ENCODE measurements around the gene SH3PXD2B.
A peak's percentile ranks its signal among the peaks of the same experiment; 100 is the strongest.
"Not testable (repeated sequence)": the region's sequence is repeated elsewhere in the genome, so short reads cannot be mapped to it uniquely, and the experiment has no call there.

The SH3PXD2B gene

GRCh38 chr5:172299916-172300439 is 154.3 kb downstream of the SH3PXD2B start:
- H3K4me3 ChIP-seq (ENCODE audit: control insufficient read depth, low read depth, low read length), result no peak overlapping the region
- DNase-seq (ENCODE audit: low read depth), result no peak
- TF ChIP-seq CTCF (IDR thresholded peaks at IDR 0.05; ENCODE audit: control insufficient read depth, insufficient read depth, low read depth, low read length, missing control alignments), result no peak

- H3K4me3 ChIP-seq (ENCODE audit: control insufficient read depth, low read depth, low read length), result no peak overlapping the region
- TF ChIP-seq CTCF (IDR thresholded peaks at IDR 0.05; ENCODE audit: control insufficient read depth, insufficient read depth, low read depth, low read length, missing control alignments), result no peak
- DNase-seq (ENCODE audit: low read depth), result no peak
Measured at GRCh38 chr5:172294831-172295230, 159.5 kb downstream of the SH3PXD2B start.

GRCh38 chr5:172293745-172294342 is 160.5 kb downstream of the SH3PXD2B start:
- H3K4me3 ChIP-seq (ENCODE audit: control insufficient read depth, low read depth, low read length), result no peak overlapping the region

GRCh38 chr5:172293054-172293744 is 161.1 kb downstream of the SH3PXD2B start:
- no peak overlapping the region for H3K4me3 ChIP-seq (ENCODE audit: control insufficient read depth, low read depth, low read length)
- DNase-seq (ENCODE audit: low read depth), result no peak
- TF ChIP-seq CTCF (IDR thresholded peaks at IDR 0.05; ENCODE audit: control insufficient read depth, insufficient read depth, low read depth, low read length, missing control alignments), result peak; percentile 89

More at GRCh38 chr5:172293745-172294342, 160.5 kb downstream of the SH3PXD2B start:
- DNase-seq (ENCODE audit: low read depth), result no peak
- no peak for TF ChIP-seq CTCF (IDR thresholded peaks at IDR 0.05; ENCODE audit: control insufficient read depth, insufficient read depth, low read depth, low read length, missing control alignments)

GRCh38 chr5:172291837-172292236 is 162.5 kb downstream of the SH3PXD2B start:
- not testable (repeated sequence) for DNase-seq (ENCODE audit: low read depth); H3K4me3 ChIP-seq (ENCODE audit: control insufficient read depth, low read depth, low read length)

GRCh38 chr5:172288465-172288864 is 165.9 kb downstream of the SH3PXD2B start:
- TF ChIP-seq CTCF (IDR thresholded peaks at IDR 0.05; ENCODE audit: control insufficient read depth, insufficient read depth, low read depth, low read length, missing control alignments), result no peak
- H3K4me3 ChIP-seq (ENCODE audit: control insufficient read depth, low read depth, low read length), result no peak overlapping the region
- no peak for DNase-seq (ENCODE audit: low read depth)

- not testable (repeated sequence) for H3K4me3 ChIP-seq (ENCODE audit: control insufficient read depth, low read depth, low read length); DNase-seq (ENCODE audit: low read depth)
Measured at GRCh38 chr5:172287140-172287539, 167.2 kb downstream of the SH3PXD2B start.
